CD4-positive, alpha-beta T cell treated with Interleukin-15 for 4 hours (primary cell): Measurements from ENCODE around the gene ZC3H13.

Experiments
- DNase-seq: peaks from one replicate; pipeline ENCODE4 v3.0.0-alpha.2; 2020; ENCODE audit warnings: low spot score

Gene ZC3H13

GRCh38 chr13:46063292-46063691, 10.7 kb upstream of the ZC3H13 start:
- DNase-seq, result no peak

GRCh38 chr13:46062185-46062584, 9.6 kb upstream of the ZC3H13 start:
- no peak for DNase-seq

- DNase-seq, result no peak
Observed at GRCh38 chr13:46059405-46059804, 6.9 kb upstream of the ZC3H13 start.

- no peak for DNase-seq
Observed at GRCh38 chr13:46058268-46058667, 5.7 kb upstream of the ZC3H13 start.

GRCh38 chr13:46057256-46058015, 4.9 kb upstream of the ZC3H13 start:
- no peak for DNase-seq

GRCh38 chr13:46053162-46054012, 841 bp upstream of the ZC3H13 start:
- DNase-seq, result no peak

GRCh38 chr13:46051968-46052318, 603 bp downstream of the ZC3H13 start:
- DNase-seq, result no peak

GRCh38 chr13:46050771-46051170, 1.8 kb downstream of the ZC3H13 start:
- DNase-seq, result no peak

GRCh38 chr13:46045424-46045823, 7.1 kb downstream of the ZC3H13 start:
- DNase-seq, result no peak

GRCh38 chr13:46043647-46044046, 8.9 kb downstream of the ZC3H13 start:
- no peak for DNase-seq

GRCh38 chr13:46041419-46041839, 11.1 kb downstream of the ZC3H13 start:
- no peak for DNase-seq

- no peak for DNase-seq
Observed at GRCh38 chr13:46040763-46041162, 11.8 kb downstream of the ZC3H13 start.

GRCh38 chr13:46039411-46040182, 12.9 kb downstream of the ZC3H13 start:
- DNase-seq, result no peak

GRCh38 chr13:46038296-46038695, 14.2 kb downstream of the ZC3H13 start:
- no peak for DNase-seq

- no peak for DNase-seq
Observed at GRCh38 chr13:46035066-46035465, 17.5 kb downstream of the ZC3H13 start.

GRCh38 chr13:46032341-46032740, 20.2 kb downstream of the ZC3H13 start:
- DNase-seq, result no peak

- DNase-seq, result no peak
Observed at GRCh38 chr13:46031581-46032263, 20.8 kb downstream of the ZC3H13 start.

GRCh38 chr13:46025157-46025556, 27.4 kb downstream of the ZC3H13 start:
- no peak for DNase-seq

- no peak for DNase-seq
Observed at GRCh38 chr13:46022481-46022880, 30.1 kb downstream of the ZC3H13 start.

- DNase-seq, result no peak
Observed at GRCh38 chr13:46016216-46016615, 36.3 kb downstream of the ZC3H13 start.

GRCh38 chr13:46015366-46015765, 37.2 kb downstream of the ZC3H13 start:
- DNase-seq, result no peak

GRCh38 chr13:46012404-46012803, 40.1 kb downstream of the ZC3H13 start:
- DNase-seq, result no peak
